Right lobe of liver (tissue), 6 donors: ENCODE results near the gene MAG. TPM values are rescaled to one million over a fixed set of nuclear protein-coding genes. Genes with fewer than 3 reads are reported as not detected.

Experiments used
- ATAC-seq, 4 donors: fragments of 200-7000 bp; cut with Tn5 transposase; one replicate each; pipeline ENCODE4 v1.9.1; 2020; ENCODE audit warnings: mild to moderate bottlenecking in 4 of 4, moderate library complexity in 4 of 4
- DNase-seq, 3 donors: peaks; one replicate each; pipeline ENCODE4 v3.0.0-alpha.2; 2020
- H3K27ac ChIP-seq, 3 donors: fragments of 200-600 bp; one replicate each; pipeline ENCODE4 v1.8.0; 2022
- H3K27me3 ChIP-seq, 2 donors: fragments of 200-600 bp; one replicate each; pipeline ENCODE4 v1.8.0; 2022
- H3K36me3 ChIP-seq, 4 donors: fragments of 200-600 bp; sonication (generic) in 1 of 4; one replicate each; pipeline versions ENCODE4 v1.5.1 to v1.8.0; 2017 to 2022; ENCODE audit warnings: control low read depth in 1 of 4
- H3K4me1 ChIP-seq, 4 donors: fragments of 200-600 bp; sonication (generic) in 1 of 4; one replicate each; pipeline versions ENCODE4 v1.5.1 to v1.8.0; 2017 to 2022; ENCODE audit warnings: control low read depth in 1 of 4
- H3K4me3 ChIP-seq, 3 donors: fragments of 200-600 bp; one replicate each; pipeline ENCODE4 v1.8.0; 2022
- H3K9me3 ChIP-seq, 4 donors: fragments of 200-600 bp; sonication (generic) in 1 of 4; one replicate each; pipeline versions ENCODE4 v1.5.1 to v1.8.0; 2017 to 2022; ENCODE audit warnings: control low read depth in 1 of 4
- POLR2A ChIP-seq: fragments of 450-650 bp; IDR thresholded peaks from one replicate; pipeline ENCODE4 v1.6.1; 2017; ENCODE audit warnings: antibody characterized with exemption, mild to moderate bottlenecking
- WGBS: methylation state at CpG from one replicate; pipeline ENCODE4 v1.1.6; 2018; ENCODE audit warnings: low coverage, low lambda C conversion rate; ENCODE audit not compliant: insufficient coverage; ENCODE audit errors: missing lambda C conversion rate; 5-methylcytosine and 5-hydroxymethylcytosine counted together
- intact Hi-C, 2 donors: fragments of 100-400 bp; cut with DNase I; formaldehyde crosslinking; loops; one replicate each; pipeline versions ENCODE4 v1.11.2 to v1.14.1; 2022
- total RNA-seq, 6 experiments: library from RNA; depleted of rRNA in 2 of 6; stranded (reverse); fragments of >200 nt in 2 of 6; fragmentation: NEBNext Ultra II Directional in 3 of 6; extraction: Animal tissue kit (Norgen Biotek cat#: 25700) in 3 of 6; gene quantifications; one replicate each; pipeline versions ENCODE4 v1.1.0 to v1.2.4, GENCODE V29; 2016 to 2023
- TF ChIP-seq, protein P1 (sequence below), 4 donors: fragments of 200-600 bp in 3 of 4; fragments of 450-650 bp in 1 of 4; IDR thresholded peaks; one replicate each; pipeline versions ENCODE4 v1.5.1 to v1.8.0; 2016 to 2022; ENCODE audit warnings: antibody characterized with exemption in 4 of 4, mild to moderate bottlenecking in 2 of 4
- donor health status: DM: no; HTN: yes; CAD: no.
- donor health status: DM: no; HTN: no; CAD: no.
- donor health status: DM: no; HTN: no; CAD: no.
- donor health status: DM: no; HTN: yes; CAD: no.
- donor health status: DM: no; HTN: yes; CAD: no.

Gene MAG
- total RNA-seq, 6 experiments from 2014 or later: 0.40 TPM; not detected in 5

DNA sequence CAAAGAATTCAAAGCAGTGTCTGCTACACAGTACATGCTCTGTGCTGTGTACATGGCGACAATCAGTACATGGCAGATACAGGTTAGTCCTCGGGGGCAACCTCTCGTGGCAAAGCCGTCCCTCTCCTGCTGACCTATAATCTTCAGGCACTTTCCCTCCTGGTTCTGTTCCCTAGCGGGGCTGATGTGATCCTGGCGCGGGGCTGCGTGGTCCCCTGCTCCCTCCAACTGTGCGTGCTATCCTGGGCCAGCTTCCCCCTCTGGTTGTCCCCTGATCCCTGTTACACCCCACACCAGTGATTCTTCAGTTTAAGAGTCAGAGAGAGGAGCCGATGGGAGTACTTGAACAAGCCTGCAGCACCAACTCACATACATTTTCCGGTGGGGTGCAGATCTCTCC is 12.1 kb downstream of the MAG start:
- Histone ChIP-seq H3K4me3 (no peak overlapping the region), H3K9me3 (no peaks in the 10 kb centered on the region), H3K36me3 (no peaks in the 10 kb centered on the region), H3K27me3 (no peaks in the 10 kb centered on the region), H3K4me1 (peaks cover 0 to 7% (median 0%) of the 10 kb centered on the region in 4 donors), H3K27ac (no peak overlapping the region)
- intact Hi-C loops: no loop called here
- TF ChIP-seq POLR2A: no peak
- TF ChIP-seq, protein P1, sequence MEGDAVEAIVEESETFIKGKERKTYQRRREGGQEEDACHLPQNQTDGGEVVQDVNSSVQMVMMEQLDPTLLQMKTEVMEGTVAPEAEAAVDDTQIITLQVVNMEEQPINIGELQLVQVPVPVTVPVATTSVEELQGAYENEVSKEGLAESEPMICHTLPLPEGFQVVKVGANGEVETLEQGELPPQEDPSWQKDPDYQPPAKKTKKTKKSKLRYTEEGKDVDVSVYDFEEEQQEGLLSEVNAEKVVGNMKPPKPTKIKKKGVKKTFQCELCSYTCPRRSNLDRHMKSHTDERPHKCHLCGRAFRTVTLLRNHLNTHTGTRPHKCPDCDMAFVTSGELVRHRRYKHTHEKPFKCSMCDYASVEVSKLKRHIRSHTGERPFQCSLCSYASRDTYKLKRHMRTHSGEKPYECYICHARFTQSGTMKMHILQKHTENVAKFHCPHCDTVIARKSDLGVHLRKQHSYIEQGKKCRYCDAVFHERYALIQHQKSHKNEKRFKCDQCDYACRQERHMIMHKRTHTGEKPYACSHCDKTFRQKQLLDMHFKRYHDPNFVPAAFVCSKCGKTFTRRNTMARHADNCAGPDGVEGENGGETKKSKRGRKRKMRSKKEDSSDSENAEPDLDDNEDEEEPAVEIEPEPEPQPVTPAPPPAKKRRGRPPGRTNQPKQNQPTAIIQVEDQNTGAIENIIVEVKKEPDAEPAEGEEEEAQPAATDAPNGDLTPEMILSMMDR (IDR thresholded peaks at IDR 0.05): no peak
- ATAC-seq (no peak), DNase-seq (no peak)
- 77% methylated on average over 7 of the region's 11 CpGs for WGBS

DNA sequence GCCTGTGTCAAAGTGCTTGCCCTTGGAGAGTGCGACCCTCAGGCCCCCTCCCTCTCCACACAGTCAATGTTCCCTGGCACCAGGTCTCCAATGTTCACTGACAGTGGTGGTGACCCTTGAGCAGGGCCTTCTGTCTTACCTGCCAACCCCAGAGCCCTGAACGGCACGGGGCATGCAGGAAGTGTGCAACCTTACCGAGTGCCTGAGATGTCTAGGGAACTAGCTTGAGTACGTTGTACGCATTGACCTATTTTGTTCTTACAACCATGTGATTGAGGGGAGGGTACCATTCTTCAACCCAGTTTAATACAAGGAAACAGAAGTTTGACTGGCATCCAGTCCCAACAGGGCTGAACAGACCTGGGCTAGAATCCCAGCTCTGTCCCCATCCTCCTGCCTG is 13.2 kb downstream of the MAG start:
- Histone ChIP-seq H3K4me1 (peaks cover 0 to 7% (median 0%) of the 10 kb centered on the region in 4 donors), H3K36me3 (no peaks in the 10 kb centered on the region), H3K27me3 (no peaks in the 10 kb centered on the region), H3K9me3 (no peaks in the 10 kb centered on the region), H3K27ac (no peak overlapping the region), H3K4me3 (no peak overlapping the region)
- intact Hi-C loops: no loop called here
- DNase-seq (no peak), ATAC-seq (no peak)
- WGBS: 67% methylated on average over 5 of the region's 6 CpGs
- TF ChIP-seq, protein P1 (IDR thresholded peaks at IDR 0.05): no peak
- TF ChIP-seq POLR2A: no peak

DNA sequence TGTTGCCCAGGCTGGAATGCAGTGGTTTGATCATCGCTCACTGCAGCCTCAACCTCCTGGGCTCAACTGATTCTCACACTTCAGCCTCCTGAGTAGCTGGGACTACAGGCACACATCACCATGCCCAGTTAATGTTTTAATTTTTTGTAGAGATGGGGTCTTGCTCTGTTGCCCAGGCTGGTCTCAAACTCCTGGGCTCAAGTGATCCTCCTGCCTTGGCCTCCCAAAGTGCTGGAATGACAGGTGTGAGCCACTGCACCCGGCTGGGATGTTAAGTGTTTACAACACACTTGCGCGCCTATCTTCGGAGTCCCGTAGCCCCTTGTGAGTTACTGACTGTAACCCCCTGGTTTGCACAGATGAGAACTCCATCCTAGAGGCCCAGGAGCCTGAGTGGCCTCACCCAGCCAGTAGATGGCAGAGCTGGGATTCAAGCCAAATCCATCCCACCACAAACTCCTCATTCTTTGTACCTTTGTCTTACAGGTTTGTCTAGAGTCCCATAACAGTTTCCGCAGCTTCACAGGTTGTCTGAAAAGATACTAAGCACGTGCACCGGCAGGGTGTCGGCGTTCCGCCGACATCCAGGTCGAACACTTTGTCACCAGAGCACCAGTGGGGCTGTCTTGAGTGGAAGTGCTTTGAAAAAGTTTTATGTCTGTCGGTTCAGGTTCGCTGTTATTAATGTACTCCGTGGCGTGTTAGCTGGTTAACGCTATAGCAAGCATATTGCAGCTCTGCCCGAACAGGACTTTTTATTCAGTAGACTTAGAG is 14.7 kb downstream of the MAG start:
- Histone ChIP-seq H3K36me3 (no peaks in the 10 kb centered on the region), H3K27ac (no peak overlapping the region), H3K4me3 (no peak overlapping the region), H3K9me3 (no peaks in the 10 kb centered on the region), H3K27me3 (no peaks in the 10 kb centered on the region), H3K4me1 (peaks cover 0 to 7% (median 0%) of the 10 kb centered on the region in 4 donors)
- WGBS: 93% methylated on average over 17 of the region's 20 CpGs
- DNase-seq (no peak), ATAC-seq (no peak)
- intact Hi-C loops: no loop called here
- TF ChIP-seq, protein P1 (IDR thresholded peaks at IDR 0.05): no peak
- no peak for TF ChIP-seq POLR2A

DNA sequence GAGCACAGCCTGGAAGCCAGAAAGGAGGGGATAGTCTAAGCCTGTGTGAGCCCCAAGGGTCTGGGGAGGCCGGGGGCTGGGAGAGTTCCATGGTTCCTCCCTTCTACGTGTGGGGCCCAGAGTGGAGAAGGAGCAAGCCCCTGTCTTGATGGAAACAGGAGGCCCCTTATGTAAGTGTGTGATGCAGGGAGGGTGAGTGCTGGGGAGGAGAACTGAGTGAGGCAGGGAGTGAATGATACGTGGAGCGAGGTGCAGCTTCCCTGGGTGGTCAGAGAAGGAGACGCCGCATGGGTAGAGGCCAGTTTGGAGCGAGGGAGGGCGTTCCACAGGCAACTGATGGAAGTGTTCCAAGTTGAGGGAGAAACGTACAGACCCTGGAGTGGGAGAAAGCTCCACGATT is 16.0 kb downstream of the MAG start:
- no peak overlapping the region for H3K4me3 ChIP-seq
- TF ChIP-seq, protein P1 (IDR thresholded peaks at IDR 0.05): no peak
- TF ChIP-seq POLR2A: no peak
- WGBS: 79% methylated on average over 10 of the region's 10 CpGs
- H3K9me3 ChIP-seq: no peaks in the 10 kb centered on the region
- DNase-seq: no peak
- intact Hi-C loops: no loop called here
- H3K27ac ChIP-seq: no peak overlapping the region
- ATAC-seq: no peak
- peaks cover 0 to 7% (median 0%) of the 10 kb centered on the region in 4 donors for H3K4me1 ChIP-seq
- no peaks in the 10 kb centered on the region for H3K27me3 ChIP-seq
- H3K36me3 ChIP-seq: no peaks in the 10 kb centered on the region
